ENCODE data around the gene FBLN5.

DNA sequence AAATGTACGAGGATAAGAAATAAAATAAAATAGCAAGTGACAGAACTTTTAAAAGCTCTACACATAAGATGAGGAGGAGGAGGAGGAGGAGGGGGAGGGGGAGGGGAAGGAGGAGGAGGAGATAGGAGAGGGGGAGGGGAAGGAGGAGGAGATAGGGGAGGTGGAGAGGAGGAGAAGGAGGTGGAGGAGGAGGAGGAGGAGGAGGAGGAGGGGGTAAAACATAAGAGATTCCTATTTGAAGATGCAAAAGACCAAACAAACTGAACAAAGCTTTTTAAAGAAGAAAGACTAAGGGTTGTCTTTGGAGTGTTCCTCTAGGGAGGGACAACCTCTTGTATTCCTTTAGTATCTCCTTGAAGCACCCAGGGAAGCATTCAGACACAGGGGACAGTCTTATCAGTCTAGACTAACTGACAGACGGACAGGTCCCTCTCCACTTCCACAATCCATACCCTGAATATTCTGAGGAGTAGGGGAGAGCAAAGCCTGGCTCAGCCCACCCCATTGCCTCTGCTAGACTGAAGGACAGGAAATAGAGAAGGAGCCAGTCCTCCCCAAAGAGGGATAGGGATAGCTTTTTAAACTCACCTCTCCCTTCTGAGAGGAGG is 93.1 kb downstream of the FBLN5 start:
- TF ChIP-seq, protein P1, sequence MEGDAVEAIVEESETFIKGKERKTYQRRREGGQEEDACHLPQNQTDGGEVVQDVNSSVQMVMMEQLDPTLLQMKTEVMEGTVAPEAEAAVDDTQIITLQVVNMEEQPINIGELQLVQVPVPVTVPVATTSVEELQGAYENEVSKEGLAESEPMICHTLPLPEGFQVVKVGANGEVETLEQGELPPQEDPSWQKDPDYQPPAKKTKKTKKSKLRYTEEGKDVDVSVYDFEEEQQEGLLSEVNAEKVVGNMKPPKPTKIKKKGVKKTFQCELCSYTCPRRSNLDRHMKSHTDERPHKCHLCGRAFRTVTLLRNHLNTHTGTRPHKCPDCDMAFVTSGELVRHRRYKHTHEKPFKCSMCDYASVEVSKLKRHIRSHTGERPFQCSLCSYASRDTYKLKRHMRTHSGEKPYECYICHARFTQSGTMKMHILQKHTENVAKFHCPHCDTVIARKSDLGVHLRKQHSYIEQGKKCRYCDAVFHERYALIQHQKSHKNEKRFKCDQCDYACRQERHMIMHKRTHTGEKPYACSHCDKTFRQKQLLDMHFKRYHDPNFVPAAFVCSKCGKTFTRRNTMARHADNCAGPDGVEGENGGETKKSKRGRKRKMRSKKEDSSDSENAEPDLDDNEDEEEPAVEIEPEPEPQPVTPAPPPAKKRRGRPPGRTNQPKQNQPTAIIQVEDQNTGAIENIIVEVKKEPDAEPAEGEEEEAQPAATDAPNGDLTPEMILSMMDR (IDR thresholded peaks at IDR 0.05) = no peak
- no peak for TF ChIP-seq POLR2A (IDR thresholded peaks at IDR 0.05)
